ENCODE data around the gene TFR2.

- no peak for TF ChIP-seq GATA2 (IDR thresholded peaks at IDR 0.05; ENCODE audit: low read depth, low read length)
- TF ChIP-seq GATA3 (IDR thresholded peaks at IDR 0.05; ENCODE audit: low read depth, low read length) = no peak
Observed at GRCh38 chr7:100679129-100679926, 38.0 kb upstream of the TFR2 start.
